Pons (tissue), 1 donor: ENCODE results near the gene PSMG3.
"Not testable (repeated sequence)": the region's sequence is repeated elsewhere in the genome, so short reads cannot be mapped to it uniquely, and the experiment has no call there.

Experiments
- DNase-seq: peaks from one replicate; pipeline ENCODE4 v3.0.0-alpha.2; 2016; ENCODE audit warnings: low spot score

PSMG3 gene

DNA sequence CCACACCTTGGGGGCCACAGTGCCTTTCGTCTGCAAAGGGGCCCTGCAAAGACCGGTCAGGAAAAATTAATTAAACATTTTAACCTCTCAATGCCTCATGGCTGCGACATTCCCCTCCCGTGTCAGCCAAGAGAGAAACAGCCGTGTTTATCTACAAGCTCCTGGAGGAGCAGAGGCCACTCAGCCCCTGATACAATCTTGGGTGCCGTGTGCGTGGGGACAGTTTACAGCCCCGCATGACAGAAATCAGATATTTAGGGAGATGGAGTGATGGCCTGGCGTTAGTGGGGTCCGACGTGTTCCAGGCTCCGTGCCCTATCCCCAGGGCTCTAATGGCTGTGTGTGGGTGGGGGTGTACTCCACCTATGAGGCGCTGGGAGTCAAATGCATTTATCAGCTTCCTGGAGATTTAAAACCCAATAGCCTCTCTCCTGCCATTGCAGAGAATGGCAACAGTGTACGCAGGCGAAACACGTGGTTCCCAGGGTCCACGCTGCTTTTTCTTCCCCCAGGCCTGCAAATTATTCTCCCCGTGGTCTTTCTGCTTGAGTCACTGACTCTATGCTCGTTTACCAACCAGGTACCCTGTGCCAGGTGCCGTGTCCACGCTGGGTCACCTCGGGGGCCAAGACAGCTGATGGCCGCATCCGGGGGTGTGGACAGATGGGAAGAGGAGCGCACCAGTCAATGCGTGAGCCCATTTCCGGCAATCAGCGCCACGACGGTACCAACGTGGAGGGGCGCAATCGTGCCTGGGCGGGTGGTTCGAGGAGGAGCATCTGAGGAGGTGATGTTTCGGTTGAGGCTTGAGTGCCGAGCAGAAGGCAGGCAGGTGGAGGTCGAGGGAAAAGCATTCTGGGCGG, 26.6 kb upstream of the PSMG3 start:
- no peak for DNase-seq

GRCh38 chr7:1595636-1596035, 25.8 kb upstream of the PSMG3 start:
- no peak for DNase-seq

- DNase-seq, result no peak
Measured at GRCh38 chr7:1595027-1595426, 25.2 kb upstream of the PSMG3 start.

- no peak for DNase-seq
Measured at GRCh38 chr7:1593904-1594421, 24.1 kb upstream of the PSMG3 start.

DNA sequence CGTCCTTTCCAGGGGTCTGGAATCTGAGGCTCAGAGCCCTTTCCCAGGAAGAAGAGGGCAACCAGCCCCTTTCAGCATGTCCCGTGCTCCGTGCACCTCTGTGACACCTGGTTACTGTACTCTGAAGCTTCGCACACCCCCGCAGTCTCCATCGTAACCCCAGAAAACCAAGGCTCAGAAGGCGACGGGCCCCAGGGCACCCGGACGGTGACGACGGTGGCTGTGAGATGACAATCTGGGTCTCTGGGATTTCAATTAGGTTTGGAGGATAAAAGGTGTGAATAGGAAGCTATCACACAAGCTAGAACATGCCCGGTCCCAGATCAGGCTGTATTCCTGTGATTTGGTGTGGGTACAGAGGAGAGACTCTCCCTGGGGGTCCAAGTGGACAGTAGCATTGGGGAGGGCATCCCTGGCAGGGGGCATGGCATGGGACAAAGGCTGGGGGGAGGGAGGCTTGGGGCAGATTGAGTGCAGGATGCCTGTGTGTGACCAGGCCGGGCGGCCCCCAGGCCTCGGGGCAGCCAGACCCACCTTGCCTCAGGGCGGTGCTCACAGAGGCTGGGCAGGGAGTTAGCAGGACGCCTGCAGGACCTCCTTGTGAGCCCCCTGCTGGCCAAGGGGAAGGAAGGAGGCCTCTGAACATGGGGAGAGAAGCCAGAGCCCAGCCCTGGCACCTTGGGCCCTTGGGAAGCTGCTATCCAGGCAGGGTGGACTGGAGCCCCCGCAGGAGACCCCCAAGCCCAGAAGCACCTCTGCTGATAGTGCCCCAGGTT, 23.4 kb upstream of the PSMG3 start:
- no peak for DNase-seq

DNA sequence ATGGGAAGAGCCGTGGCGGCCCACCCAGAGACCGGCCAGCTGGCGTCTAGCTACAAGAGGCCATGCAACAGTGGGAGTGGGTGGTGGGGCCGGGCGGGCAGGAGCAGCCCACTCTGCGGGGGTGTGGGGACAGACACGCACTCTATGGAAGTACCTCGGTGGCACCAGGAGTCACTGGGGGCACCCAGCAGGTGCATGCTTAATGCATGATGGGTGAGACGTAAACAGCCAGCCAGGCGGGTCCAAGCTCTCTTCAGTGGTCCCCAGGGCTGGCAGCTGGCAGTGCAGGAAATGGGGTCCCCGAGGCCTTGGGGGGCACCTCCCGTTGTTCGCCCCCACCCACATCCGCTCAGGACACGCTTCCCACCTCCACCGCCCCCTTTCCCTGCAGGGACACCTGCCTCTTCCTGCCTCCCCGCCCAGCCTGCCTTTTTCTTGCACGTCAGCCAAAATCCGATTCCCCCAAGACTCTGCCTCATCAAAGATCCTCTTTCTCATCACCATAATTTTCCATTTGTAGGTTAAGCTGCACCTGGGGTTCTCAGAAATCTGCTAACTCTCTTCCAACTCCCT, 22.6 kb upstream of the PSMG3 start:
- no peak for DNase-seq

- no peak for DNase-seq
Measured at GRCh38 chr7:1591876-1592275, 22.0 kb upstream of the PSMG3 start.

- no peak for DNase-seq
Measured at GRCh38 chr7:1591396-1591795, 21.6 kb upstream of the PSMG3 start.

- no peak for DNase-seq
Measured at GRCh38 chr7:1590887-1591286, 21.1 kb upstream of the PSMG3 start.

- DNase-seq, result no peak
Measured at GRCh38 chr7:1590476-1590875, 20.6 kb upstream of the PSMG3 start.

DNA sequence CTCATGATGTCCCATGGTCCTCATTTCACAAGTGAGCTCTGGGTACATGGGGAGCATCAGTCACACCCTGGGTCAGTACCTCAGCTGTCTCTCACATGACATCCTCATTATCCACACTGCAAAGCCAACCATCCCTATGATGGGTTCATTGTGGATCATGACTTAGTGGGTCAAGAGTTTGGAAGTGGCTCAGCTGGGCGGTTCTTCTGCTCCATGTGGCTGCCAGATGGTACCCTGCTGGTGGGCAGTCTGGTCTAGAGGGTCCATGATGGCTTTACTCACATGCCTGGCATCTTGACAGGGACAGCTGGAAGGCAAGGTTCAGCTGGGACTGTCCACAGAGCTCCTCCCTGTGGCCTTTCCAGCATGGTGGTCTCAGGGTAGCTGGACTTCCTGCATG, 19.1 kb upstream of the PSMG3 start:
- no peak for DNase-seq

GRCh38 chr7:1587738-1588137, 17.9 kb upstream of the PSMG3 start:
- no peak for DNase-seq

- DNase-seq, result no peak
Measured at GRCh38 chr7:1586827-1587705, 17.2 kb upstream of the PSMG3 start.

DNA sequence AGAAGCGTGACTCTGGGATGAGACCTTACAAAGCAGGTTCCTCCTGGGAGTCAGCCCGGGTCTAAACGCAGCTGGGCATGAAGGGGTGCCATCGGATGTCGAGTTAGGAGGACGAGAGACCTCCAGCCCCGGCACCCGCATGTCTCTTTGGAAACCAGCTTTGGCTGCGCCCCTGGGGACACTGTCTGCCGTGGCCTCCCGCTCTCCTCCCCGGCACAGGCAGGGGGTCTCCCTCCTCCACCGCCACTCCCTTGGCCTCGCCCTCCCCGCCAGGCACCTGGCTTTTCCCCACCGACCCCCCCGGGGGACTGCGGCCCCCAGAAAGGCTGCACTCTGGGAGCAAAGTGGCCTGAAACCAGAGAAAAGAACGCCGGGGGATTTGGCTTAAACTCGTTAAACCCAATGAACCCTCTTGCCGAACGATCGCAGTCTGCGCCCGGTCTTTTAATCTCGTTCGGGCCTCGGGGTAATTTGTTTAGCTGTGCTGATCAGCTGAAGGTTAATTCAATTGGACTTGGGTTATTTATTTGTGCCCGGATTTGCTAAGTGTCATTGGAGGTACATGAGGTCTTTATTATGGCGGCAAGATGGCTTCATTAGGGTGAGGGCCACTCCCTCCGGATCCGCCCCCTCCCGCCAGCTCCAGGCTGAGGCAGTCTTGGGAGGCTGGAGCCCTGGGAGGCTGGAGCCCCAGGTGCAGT, 16.4 kb upstream of the PSMG3 start:
- DNase-seq, result no peak

- DNase-seq, result no peak
Measured at GRCh38 chr7:1585142-1585981, 15.5 kb upstream of the PSMG3 start.

- no peak for DNase-seq
Measured at GRCh38 chr7:1584700-1585099, 14.9 kb upstream of the PSMG3 start.

DNA sequence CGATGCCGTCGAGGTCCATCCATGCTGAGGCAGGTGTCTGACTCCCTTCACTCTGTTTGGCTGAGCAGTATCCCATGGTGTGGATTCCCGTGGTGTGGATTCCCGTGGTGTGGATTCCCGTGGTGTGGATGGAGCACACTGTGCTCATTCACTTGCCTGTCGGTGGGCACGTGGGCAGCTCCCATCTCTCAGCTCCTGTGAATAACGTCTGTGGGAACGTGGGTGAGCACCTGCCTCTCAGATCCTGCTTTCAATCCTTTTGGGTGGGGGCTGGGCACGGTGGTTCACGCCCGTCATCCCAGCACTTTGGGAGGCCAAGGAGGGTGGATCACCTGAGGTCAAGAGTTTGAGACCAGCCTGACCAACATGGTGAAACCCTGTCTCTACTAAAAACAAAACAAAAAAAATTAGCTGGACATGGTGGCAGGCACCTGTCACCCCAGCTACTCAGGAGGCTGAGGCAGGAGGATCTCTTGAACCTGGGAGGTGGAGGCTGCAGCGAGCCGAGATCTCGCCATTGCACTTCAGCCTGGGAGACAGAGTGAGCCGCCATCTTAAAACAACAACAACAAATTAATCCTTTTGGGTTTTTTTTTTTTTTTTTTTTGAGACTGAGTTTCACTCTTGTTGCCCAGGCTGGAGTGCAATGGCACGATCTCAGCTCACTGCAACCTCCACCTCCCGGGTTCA, 13.6 kb upstream of the PSMG3 start:
- DNase-seq, result not testable (repeated sequence)

- no peak for DNase-seq
Measured at GRCh38 chr7:1580422-1581030, 10.7 kb upstream of the PSMG3 start.
